H9 (cell line): Measurements from ENCODE around the gene CD244. TPM values are rescaled to one million over a fixed set of nuclear protein-coding genes. Genes with fewer than 3 reads are reported as not detected.

Experiments
- DNase-seq: peaks from one replicate; pipeline ENCODE4 v3.0.0-alpha.2; 2017
- H2AFZ ChIP-seq: one replicate; pipeline ENCODE4 v1.6.1; 2013; ENCODE audit warnings: mild to moderate bottlenecking, low read length, control low read depth, moderate library complexity
- H2AK5ac ChIP-seq: 2 replicates; pipeline ENCODE4 v1.6.1; 2013; ENCODE audit warnings: low read length, control low read depth, mixed read lengths; ENCODE audit not compliant: insufficient read length
- H2BK120ac ChIP-seq: one replicate; pipeline ENCODE4 v1.6.1; 2013; ENCODE audit warnings: low read depth, mild to moderate bottlenecking, low read length, control low read depth, inconsistent platforms; ENCODE audit not compliant: poor library complexity, severe bottlenecking
- H2BK12ac ChIP-seq: 2 replicates; pipeline ENCODE4 v1.6.1; 2013; ENCODE audit warnings: low read length, control low read depth, mixed read lengths, low read depth; ENCODE audit not compliant: insufficient read length
- H2BK15ac ChIP-seq: 2 replicates; pipeline ENCODE4 v1.6.1; 2013; ENCODE audit warnings: low read depth, low read length, control low read depth
- H2BK20ac ChIP-seq: one replicate; pipeline ENCODE4 v1.6.1; 2013; ENCODE audit warnings: low read depth, mild to moderate bottlenecking, low read length, control low read depth, inconsistent platforms; ENCODE audit not compliant: poor library complexity, severe bottlenecking
- H2BK5ac ChIP-seq: 2 replicates; pipeline ENCODE4 v1.6.1; 2013; ENCODE audit warnings: low read length, control low read depth, mixed read lengths; ENCODE audit not compliant: insufficient read length
- H3K14ac ChIP-seq: 2 replicates; pipeline ENCODE4 v1.6.1; 2013; ENCODE audit warnings: low read length, control low read depth; ENCODE audit not compliant: insufficient read depth
- H3K18ac ChIP-seq: 2 replicates; pipeline ENCODE4 v1.6.1; 2013; ENCODE audit warnings: low read depth, mild to moderate bottlenecking, mixed read lengths, low read length, control low read depth; ENCODE audit not compliant: insufficient read length
- H3K23ac ChIP-seq: 2 replicates; pipeline ENCODE4 v1.6.1; 2013; ENCODE audit warnings: low read length, control low read depth, mixed read lengths, low read depth; ENCODE audit not compliant: insufficient read length
- H3K23me2 ChIP-seq: 2 replicates; pipeline ENCODE4 v1.6.1; 2013; ENCODE audit warnings: low read depth, mild to moderate bottlenecking, mixed read lengths, low read length, control low read depth; ENCODE audit not compliant: insufficient read length, poor library complexity, severe bottlenecking
- H3K27ac ChIP-seq: 2 replicates; pipeline ENCODE4 v1.5.1; 2013; ENCODE audit warnings: low read length, control low read depth, mixed read lengths, low read depth; ENCODE audit not compliant: insufficient read length
- H3K27me3 ChIP-seq: 2 replicates; pipeline ENCODE4 v1.6.1; 2013; ENCODE audit warnings: low read length, control low read depth, inconsistent platforms; ENCODE audit not compliant: insufficient read depth
- H3K4ac ChIP-seq: 2 replicates; pipeline ENCODE4 v1.6.1; 2013; ENCODE audit warnings: low read depth, mild to moderate bottlenecking, control low read depth, inconsistent platforms, low read length, moderate library complexity
- H3K4me1 ChIP-seq: 2 replicates; pipeline ENCODE4 v1.6.1; 2013; ENCODE audit warnings: low read length, control low read depth, inconsistent platforms; ENCODE audit not compliant: insufficient read depth
- H3K4me2 ChIP-seq: 2 replicates; pipeline ENCODE4 v1.6.1; 2013; ENCODE audit warnings: low read length, control low read depth, mixed read lengths; ENCODE audit not compliant: insufficient read length, insufficient read depth
- H3K56ac ChIP-seq: 2 replicates; pipeline ENCODE4 v1.6.1; 2013; ENCODE audit warnings: low read depth, mild to moderate bottlenecking, mixed read lengths, low read length, control low read depth; ENCODE audit not compliant: insufficient read length
- H3K79me1 ChIP-seq: 2 replicates; pipeline ENCODE4 v1.6.1; 2013; ENCODE audit warnings: low read depth, mild to moderate bottlenecking, moderate library complexity, low read length, control low read depth, inconsistent platforms; ENCODE audit not compliant: insufficient read depth, poor library complexity, severe bottlenecking
- H3K79me2 ChIP-seq: 2 replicates; pipeline ENCODE4 v1.6.1; 2013; ENCODE audit warnings: low read length, control low read depth, inconsistent platforms; ENCODE audit not compliant: insufficient read depth
- H3K9ac ChIP-seq: 2 replicates; pipeline ENCODE4 v1.6.1; 2013; ENCODE audit warnings: low read length, control low read depth, mixed read lengths; ENCODE audit not compliant: insufficient read length; ENCODE audit errors: extremely low read depth
- H3K9me3 ChIP-seq: one replicate; pipeline ENCODE4 v1.6.1; 2013; ENCODE audit warnings: low read depth, low read length, inconsistent platforms; ENCODE audit not compliant: control insufficient read depth
- H3T11ph ChIP-seq: one replicate; pipeline ENCODE4 v1.6.1; 2013; ENCODE audit warnings: mild to moderate bottlenecking, low read length, control low read depth, inconsistent platforms
- H4K20me1 ChIP-seq: one replicate; pipeline ENCODE4 v1.6.1; 2013; ENCODE audit not compliant: control insufficient read depth, insufficient read length, insufficient read depth
- H4K5ac ChIP-seq: 2 replicates; pipeline ENCODE4 v1.6.1; 2013; ENCODE audit warnings: low read depth, mild to moderate bottlenecking, mixed read lengths, low read length, control low read depth; ENCODE audit not compliant: insufficient read length
- H4K8ac ChIP-seq: replicated peaks from 2 replicates; pipeline ENCODE4 v1.6.1; 2013; ENCODE audit warnings: low read length, control low read depth, mixed read lengths, low read depth; ENCODE audit not compliant: insufficient read length
- H4K91ac ChIP-seq: 2 replicates; pipeline ENCODE4 v1.6.1; 2013; ENCODE audit warnings: low read depth, mild to moderate bottlenecking, moderate library complexity, mixed read lengths, low read length, control low read depth; ENCODE audit not compliant: insufficient read length
- H3K27ac Mint-ChIP-seq, 3 experiments: 2 replicates in 2 of 3; 3 replicates in 1 of 3; pipeline ENCODE4 v1.8.0; 2020 to 2021; ENCODE audit warnings: mixed read lengths in 3 of 3, mild to moderate bottlenecking in 1 of 3, moderate library complexity in 1 of 3
- H3K27me3 Mint-ChIP-seq: 2 replicates; pipeline ENCODE4 v1.8.0; 2021; ENCODE audit warnings: low read depth, mild to moderate bottlenecking, moderate library complexity, mixed read lengths
- H3K36me3 Mint-ChIP-seq, 3 experiments: 2 replicates in 2 of 3; 3 replicates in 1 of 3; pipeline ENCODE4 v1.8.0; 2020 to 2021; ENCODE audit warnings: low read depth in 3 of 3, mixed read lengths in 3 of 3; ENCODE audit not compliant: insufficient read depth in 1 of 3
- H3K4me1 Mint-ChIP-seq, 2 experiments: 2 replicates each; pipeline ENCODE4 v1.8.0; 2020; ENCODE audit warnings: mixed read lengths in 2 of 2
- H3K4me3 Mint-ChIP-seq, 2 experiments: 2 replicates in 1 of 2; 3 replicates in 1 of 2; pipeline ENCODE4 v1.8.0; 2020 to 2021; ENCODE audit warnings: mild to moderate bottlenecking in 2 of 2, mixed read lengths in 2 of 2, moderate library complexity in 1 of 2
- H3K9me3 Mint-ChIP-seq, 2 experiments: 2 replicates in 1 of 2; 3 replicates in 1 of 2; pipeline ENCODE4 v1.8.0; 2020; ENCODE audit warnings: mild to moderate bottlenecking in 2 of 2, mixed read lengths in 2 of 2, moderate library complexity in 1 of 2
- CTCF ChIP-seq: fragments of 200-600 bp; sonication (generic); conservative IDR thresholded peaks from 3 replicates; pipeline ENCODE4 v1.8.0; 2021; ENCODE audit warnings: antibody characterized with exemption, mild to moderate bottlenecking
- WGBS: extraction: QIAGEN DNeasy Blood & Tissue Kit; methylation state at CpG from one replicate; pipeline ENCODE4 v1.1.7; 2013; ENCODE audit warnings: missing lambda C conversion rate, low lambda C conversion rate, mixed read lengths; ENCODE audit not compliant: insufficient read length; ENCODE audit errors: extremely low coverage; 5-methylcytosine and 5-hydroxymethylcytosine counted together
- total RNA-seq: library from RNA; stranded (reverse); gene quantifications from 2 replicates; pipeline ENCODE4 v1.2.1, GENCODE V29; 2021

Gene CD244
- total RNA-seq, 1 experiment from 2014 or later, result not detected

- no peaks in the 10 kb centered on the region for H3K23me2 ChIP-seq
- H2BK12ac ChIP-seq, result no peak overlapping the region
- Mint-ChIP-seq H3K27ac (peak overlapping the region; percentile 9 to 95 (median 39); a peak in 5 of 7 replicates), H3K9me3 (no peaks in the 10 kb centered on the region; a peak in 1 of 5 replicates), H3K4me1 (peaks cover 10 to 11% of the 10 kb centered on the region in 2 experiments), H3K27me3 (no peaks in the 10 kb centered on the region; the same call in none of the 2 replicates), H3K36me3 (no peaks in the 10 kb centered on the region), H3K4me3 (no peak overlapping the region; a peak in 1 of 5 replicates)
- no peak overlapping the region for H2BK15ac ChIP-seq
- H3K18ac ChIP-seq, result no peak overlapping the region
- no peak overlapping the region for H3K27ac ChIP-seq
- no peak overlapping the region for H2AK5ac ChIP-seq
- H3K4me2 ChIP-seq, result no peak overlapping the region
- no peak overlapping the region for H3K4ac ChIP-seq
- H4K5ac ChIP-seq, result no peak overlapping the region
- no peak overlapping the region for H3K23ac ChIP-seq
- no peak overlapping the region for H3T11ph ChIP-seq
- no peaks in the 10 kb centered on the region for H4K20me1 ChIP-seq
- H4K91ac ChIP-seq, result no peak overlapping the region
- 0 out of 2 replicates have a peak overlapping the region, but pooled peaks have one; percentile 34 for H3K14ac ChIP-seq
- no peaks in the 10 kb centered on the region for H3K9me3 ChIP-seq
- no CpG with 5 or more reads among the region's 9 CpGs for WGBS
- no peak overlapping the region for H2BK5ac ChIP-seq
- no peak overlapping the region for H3K9ac ChIP-seq
- no peaks in the 10 kb centered on the region for H3K27me3 ChIP-seq
- TF ChIP-seq CTCF, result no peak
- no peaks in the 10 kb centered on the region for H3K4me1 ChIP-seq
- DNase-seq, result no peak
- H2BK120ac ChIP-seq, result no peak overlapping the region
- no peak overlapping the region for H4K8ac ChIP-seq
- H3K56ac ChIP-seq, result no peak overlapping the region
- H2AFZ ChIP-seq, result peak overlapping the region; percentile 46
- no peaks in the 10 kb centered on the region for H3K79me2 ChIP-seq
- H3K79me1 ChIP-seq, result no peaks in the 10 kb centered on the region
- no peak overlapping the region for H2BK20ac ChIP-seq
Observed at GRCh38 chr1:160818207-160818937, 44.3 kb downstream of the CD244 start.
